ENCODE data around the gene ZNF208. TPM values are rescaled to one million over a fixed set of nuclear protein-coding genes. Genes with fewer than 3 reads are reported as not detected.

ZNF208 gene
- total and polyA plus RNA-seq, 2 donors (not counting 1 experiment from before 2014, with no cell fraction given) = 4.0 to 11.4 TPM

- Histone ChIP-seq H3K27me3 (replicated peaks in 1 of 4; ENCODE audit: control extremely low read depth in 1 of 4, control insufficient read depth in 3 of 4, insufficient read depth in 4 of 4, low read length in 3 of 4) (no peaks in the 10 kb centered on the region), H3K9ac (ENCODE audit: low read length) (no peak overlapping the region), H3K79me2 (ENCODE audit: control insufficient read depth, insufficient read depth, low read length) (no peaks in the 10 kb centered on the region), H4K20me1 (ENCODE audit: control insufficient read depth, insufficient read depth, low read length, poor library complexity, severe bottlenecking) (no peaks in the 10 kb centered on the region), H3K4me2 (replicated peaks; ENCODE audit: low read depth, low read length, poor library complexity, severe bottlenecking) (no peak overlapping the region), H3K4me1 (ENCODE audit: control insufficient read depth in 2 of 2, insufficient read depth in 2 of 2, low read length in 2 of 2) (no peaks in the 10 kb centered on the region), H3K4me3 (ENCODE audit: control extremely low read depth in 1 of 5, extremely low read depth in 1 of 5, insufficient read depth in 1 of 5, low read depth in 2 of 5, low read length in 4 of 5) (no peak overlapping the region), H3K36me3 (replicated peaks in 1 of 2; ENCODE audit: control extremely low read depth in 1 of 2, control insufficient read depth in 1 of 2, extremely low read depth in 1 of 2, insufficient read depth in 2 of 2, low read length in 1 of 2) (no peaks in the 10 kb centered on the region), H2AFZ (ENCODE audit: insufficient read depth, low read depth, low read length, poor library complexity, severe bottlenecking) (no peak overlapping the region), H3K27ac (ENCODE audit: low read length in 2 of 2) (no peak overlapping the region), H3K9me3 (ENCODE audit: control extremely low read depth in 1 of 3, control insufficient read depth in 2 of 3, insufficient read depth in 1 of 3, low read length in 2 of 3) (peaks cover 0 to 10% (median under 1%) of the 10 kb centered on the region in 3 donors)
- H3K9me3 Mint-ChIP-seq (ENCODE audit: insufficient read depth) = peaks cover 6% of the 10 kb centered on the region
- ChIA-PET POLR2A (no interaction called here), CTCF (no interaction called here)
- intact Hi-C loops (cut with micrococcal nuclease) = no loop called here
- DNase-seq = no peak
- H3K27ac Mint-ChIP-seq = no peak overlapping the region
- no peak overlapping the region for H3K4me3 Mint-ChIP-seq
- 81% methylated on average over 27 of the region's 30 CpGs for WGBS (ENCODE audit: insufficient coverage)
- no peaks in the 10 kb centered on the region for H3K27me3 Mint-ChIP-seq
- no peaks in the 10 kb centered on the region for H3K4me1 Mint-ChIP-seq
- TF ChIP-seq CTCF (IDR thresholded peaks at IDR 0.05) = no peak
- no peak for TF ChIP-seq EZH2 (IDR thresholded peaks at IDR 0.05; ENCODE audit: borderline replicate concordance, insufficient read depth, low read depth, low read length, poor library complexity, severe bottlenecking)
- ATAC-seq (ENCODE audit: low read depth) = no peak
Observed at GRCh38 chr19:21940684-21941083, 70.1 kb downstream of the ZNF208 start.

GRCh38 chr19:21934593-21934992, 76.2 kb downstream of the ZNF208 start:
- H3K4me3 Mint-ChIP-seq = no peak overlapping the region
- H3K4me3 ChIP-seq (ENCODE audit: control extremely low read depth in 1 of 5, extremely low read depth in 1 of 5, insufficient read depth in 1 of 5, low read depth in 2 of 5, low read length in 4 of 5) = no peak overlapping the region
- peaks cover 0 to 8% (median 1%) of the 10 kb centered on the region in 3 donors for H3K9me3 ChIP-seq (ENCODE audit: control extremely low read depth in 1 of 3, control insufficient read depth in 2 of 3, insufficient read depth in 1 of 3, low read length in 2 of 3)

More at GRCh38 chr19:21934593-21934992, 76.2 kb downstream of the ZNF208 start:
- Mint-ChIP-seq H3K9me3 (ENCODE audit: insufficient read depth) (peaks cover 3% of the 10 kb centered on the region), H3K4me1 (no peaks in the 10 kb centered on the region), H3K27ac (no peak overlapping the region), H3K27me3 (no peaks in the 10 kb centered on the region)
- Histone ChIP-seq H4K20me1 (ENCODE audit: control insufficient read depth, insufficient read depth, low read length, poor library complexity, severe bottlenecking) (no peaks in the 10 kb centered on the region), H2AFZ (ENCODE audit: insufficient read depth, low read depth, low read length, poor library complexity, severe bottlenecking) (no peak overlapping the region), H3K36me3 (replicated peaks in 1 of 2; ENCODE audit: control extremely low read depth in 1 of 2, control insufficient read depth in 1 of 2, extremely low read depth in 1 of 2, insufficient read depth in 2 of 2, low read length in 1 of 2) (no peaks in the 10 kb centered on the region), H3K4me1 (ENCODE audit: control insufficient read depth in 2 of 2, insufficient read depth in 2 of 2, low read length in 2 of 2) (no peaks in the 10 kb centered on the region), H3K27me3 (replicated peaks in 1 of 4; ENCODE audit: control extremely low read depth in 1 of 4, control insufficient read depth in 3 of 4, insufficient read depth in 4 of 4, low read length in 3 of 4) (no peaks in the 10 kb centered on the region), H3K79me2 (ENCODE audit: control insufficient read depth, insufficient read depth, low read length) (no peaks in the 10 kb centered on the region), H3K27ac (ENCODE audit: low read length in 2 of 2) (no peak overlapping the region), H3K9ac (ENCODE audit: low read length) (no peak overlapping the region), H3K4me2 (replicated peaks; ENCODE audit: low read depth, low read length, poor library complexity, severe bottlenecking) (no peak overlapping the region)
- intact Hi-C loops (cut with micrococcal nuclease) = no loop called here
- ATAC-seq (ENCODE audit: low read depth) = no peak
- POLR2A ChIA-PET = no interaction called here
- CTCF ChIA-PET = no interaction called here
- WGBS (ENCODE audit: insufficient coverage) = 94% methylated on average over 2 of the region's 4 CpGs
- no peak for DNase-seq
- TF ChIP-seq EZH2 (IDR thresholded peaks at IDR 0.05; ENCODE audit: borderline replicate concordance, insufficient read depth, low read depth, low read length, poor library complexity, severe bottlenecking) (no peak), CTCF (IDR thresholded peaks at IDR 0.05) (no peak)

Data from B cell (primary cell).